ENCODE results near the gene PIGBOS1. TPM values are rescaled to one million over a fixed set of nuclear protein-coding genes. Genes with fewer than 3 reads are reported as not detected.

Gene PIGBOS1, protein sequence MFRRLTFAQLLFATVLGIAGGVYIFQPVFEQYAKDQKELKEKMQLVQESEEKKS
- total RNA-seq: 8.5 TPM

DNA sequence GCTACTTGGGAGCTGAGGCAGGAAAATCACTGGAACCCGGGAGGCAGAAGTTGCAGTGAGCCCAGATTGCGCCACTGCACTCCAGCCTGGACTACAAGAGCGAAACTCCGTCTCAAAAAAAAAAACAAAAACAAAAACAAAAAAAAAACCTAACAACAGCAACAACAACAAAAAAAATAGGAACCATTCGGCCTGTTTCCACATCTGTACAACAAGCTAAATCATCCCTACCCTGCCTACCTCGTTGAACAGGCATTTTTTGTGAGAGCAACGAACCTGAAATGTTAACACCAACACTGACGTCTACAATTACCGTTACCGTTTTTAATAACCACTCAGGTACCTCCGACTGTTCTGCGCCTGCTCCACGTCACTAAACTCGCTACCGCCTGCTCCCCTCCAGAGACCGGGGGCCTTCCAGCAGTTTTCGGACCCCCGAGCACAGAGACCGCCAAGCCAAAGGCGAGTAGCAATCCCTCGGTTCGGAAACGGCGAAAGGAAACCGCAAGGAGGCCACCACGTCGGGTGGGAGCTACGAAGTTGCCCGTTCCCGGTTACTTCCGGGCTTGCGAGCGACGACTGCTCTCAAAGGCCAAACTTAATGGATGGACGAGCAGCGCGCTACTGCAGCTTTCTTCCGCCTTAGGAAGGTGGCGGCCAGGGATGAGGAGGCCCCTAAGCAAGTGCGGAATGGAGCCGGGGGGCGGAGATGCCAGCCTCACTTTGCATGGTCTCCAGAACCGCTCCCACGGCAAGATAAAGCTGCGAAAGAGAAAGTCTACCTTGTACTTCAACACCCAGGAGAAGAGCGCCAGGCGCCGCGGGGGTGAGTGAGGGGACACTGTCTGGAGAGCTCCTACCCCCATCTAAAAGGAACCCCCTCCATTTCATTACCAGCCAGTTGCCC, at the start of gene PIGBOS1, which contains the start of gene PIGB:
Gene PIGBOS1, minus strand, starts transcription at position 536 of the 907 bp plus-strand sequence. CDS start 1,331 bp downstream, outside the sequence.
Gene PIGB, plus strand, starts transcription at position 635 of the 907 bp plus-strand sequence. Its CDS starts 29 bp downstream, at position 664.

DNA sequence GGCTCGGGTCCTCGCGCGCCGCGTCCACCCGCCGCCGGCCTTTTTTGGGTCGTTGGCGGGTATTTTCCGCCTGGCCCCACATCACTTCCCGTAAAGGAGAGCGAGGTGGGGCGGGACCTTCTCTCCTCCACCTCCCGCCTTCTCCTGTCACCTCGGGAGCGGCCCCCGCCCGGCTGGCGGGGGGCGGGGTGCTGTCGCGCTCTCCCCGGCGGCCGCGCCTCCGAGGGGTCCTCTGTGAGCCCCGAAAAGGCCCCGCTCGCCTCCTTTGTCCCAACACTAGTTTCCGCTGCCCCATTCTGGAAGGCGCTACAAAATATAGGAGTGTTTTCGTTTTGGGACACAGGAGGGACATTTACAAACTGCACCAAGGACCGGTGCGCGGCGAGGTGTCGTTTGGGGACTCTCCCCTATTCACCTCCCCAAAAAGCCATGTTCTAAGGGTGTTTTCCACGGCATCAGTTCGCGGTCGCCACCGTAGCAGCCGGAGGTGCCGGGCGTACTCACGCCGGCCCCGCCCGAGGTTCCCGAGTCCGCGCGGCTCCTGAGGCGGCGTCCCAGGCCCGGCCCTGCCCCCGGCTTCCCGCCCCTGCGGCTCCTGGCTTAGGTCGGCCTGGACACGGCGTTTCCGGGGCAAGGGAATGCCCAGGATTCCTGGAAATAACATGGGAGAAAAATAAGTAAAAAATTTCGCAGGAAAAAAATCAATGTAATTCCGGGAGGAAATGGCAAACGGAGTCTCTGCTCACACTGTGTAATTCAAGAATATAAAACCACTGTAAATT, 29.0 kb downstream of the PIGBOS1 start, which contains the start of gene RAB27A:
Gene RAB27A, minus strand, starts transcription at position 68 of the 782 bp plus-strand sequence. CDS start 54,879 bp downstream, outside the sequence.

Other genes with a start within 250 kb of the PIGBOS1 start
- 113 TPM for gene RSL24D1, start 122.2 kb downstream of the PIGBOS1 start, total RNA-seq
- 4.6 TPM for gene RAB27A, start 29.3 kb downstream of the PIGBOS1 start, total RNA-seq
- gene PIGB, start 99 bp upstream of the PIGBOS1 start, total RNA-seq: 11.3 TPM
- gene CCPG1, start 89.2 kb upstream of the PIGBOS1 start, total RNA-seq: 41.5 TPM
- gene PIERCE2, start 89.4 kb upstream of the PIGBOS1 start, total RNA-seq: 6.7 TPM
- 11.3 TPM for gene DNAAF4, start 189.1 kb upstream of the PIGBOS1 start, total RNA-seq